Body of pancreas (tissue), 4 donors: ENCODE data around the gene RAPGEF1.

Experiments
- CTCF ChIP-seq, 7 experiments: fragments of 450-650 bp in 4 of 7; fragments of 200-600 bp in 3 of 7; sonication (generic) in 3 of 7; IDR thresholded peaks; one replicate each; pipeline ENCODE4 v1.5.1; 2016 to 2019; ENCODE audit warnings: antibody characterized with exemption in 7 of 7
- POLR2A ChIP-seq, 3 donors: fragments of 450-650 bp; IDR thresholded peaks; one replicate each; pipeline ENCODE4 v1.6.1; 2016; ENCODE audit warnings: antibody characterized with exemption in 3 of 3, mild to moderate bottlenecking in 2 of 3

GRCh38 chr9:131701436-131701781, 38.5 kb downstream of the RAPGEF1 start:
- TF ChIP-seq CTCF (IDR thresholded peaks at IDR 0.05) (no peak), POLR2A (IDR thresholded peaks at IDR 0.05) (no peak)
